Measurements from ENCODE around the gene STARD10.
A peak's percentile ranks its signal among the peaks of the same experiment; 100 is the strongest.

The STARD10 gene, protein sequence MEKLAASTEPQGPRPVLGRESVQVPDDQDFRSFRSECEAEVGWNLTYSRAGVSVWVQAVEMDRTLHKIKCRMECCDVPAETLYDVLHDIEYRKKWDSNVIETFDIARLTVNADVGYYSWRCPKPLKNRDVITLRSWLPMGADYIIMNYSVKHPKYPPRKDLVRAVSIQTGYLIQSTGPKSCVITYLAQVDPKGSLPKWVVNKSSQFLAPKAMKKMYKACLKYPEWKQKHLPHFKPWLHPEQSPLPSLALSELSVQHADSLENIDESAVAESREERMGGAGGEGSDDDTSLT

DNA sequence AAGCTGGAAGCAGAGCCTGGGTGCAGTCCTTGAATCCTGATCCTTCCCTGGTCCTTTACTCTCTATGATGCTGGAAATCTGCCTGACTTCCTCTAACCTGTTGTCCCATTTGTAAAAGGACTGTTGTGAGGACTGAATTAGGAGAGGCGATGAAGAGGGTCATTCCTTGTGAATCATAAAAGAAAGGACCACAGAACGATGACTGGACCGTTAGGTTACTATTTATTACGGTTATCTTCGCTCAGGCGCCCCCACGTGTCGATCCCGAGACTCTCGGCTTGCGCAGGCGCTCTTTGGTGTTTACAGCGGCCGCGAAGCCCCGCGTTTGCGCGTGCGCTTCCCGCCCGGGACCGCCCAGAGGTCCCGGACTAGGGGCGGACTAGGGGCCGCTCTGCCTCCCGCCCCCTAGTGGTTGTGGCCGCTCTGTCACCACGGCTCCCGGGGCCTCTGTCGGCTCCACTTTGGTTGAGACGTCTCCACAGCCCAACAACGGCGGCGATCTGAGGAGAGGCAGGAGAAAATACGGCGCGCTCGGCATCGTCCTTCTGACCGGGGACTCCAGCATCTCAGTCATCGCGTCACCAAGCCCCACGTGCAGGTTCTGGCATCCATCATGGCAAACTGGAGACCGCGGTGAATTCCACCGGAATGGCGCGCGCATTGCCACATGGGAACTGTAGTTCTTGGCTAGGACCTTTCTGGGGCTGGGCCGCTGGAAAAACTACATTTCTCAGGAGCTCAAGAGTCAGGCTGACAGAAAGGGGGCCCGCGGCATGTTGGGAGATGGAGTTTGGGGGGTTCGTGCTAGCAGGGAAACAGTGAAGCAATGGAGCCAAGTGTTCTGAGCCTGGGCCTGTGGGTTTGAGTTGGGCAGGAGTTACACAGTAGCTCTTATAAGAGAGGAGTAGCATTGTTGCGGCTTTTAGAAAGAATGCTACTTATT is at the start of gene STARD10:
Gene STARD10 (minus strand): TSS at position 623 of the 943 bp plus-strand sequence. CDS start 12,866 bp downstream, outside the sequence.
- H3K9ac ChIP-seq (ENCODE audit: low read length) = peak within 1 kb of the TSS; percentile 72
- no peak within 1 kb of the TSS; the same call in 1 of the 2 replicates for H3K27ac ChIP-seq (ENCODE audit: low read depth, low read length)
- H3K36me3 ChIP-seq (ENCODE audit: control insufficient read depth, insufficient read depth, low read length) = no peaks in the 10 kb centered on the region
- H3K9me3 ChIP-seq (ENCODE audit: control insufficient read depth, insufficient read depth, low read depth, low read length) = no peaks in the 10 kb centered on the region
- H3K4me1 ChIP-seq (ENCODE audit: control insufficient read depth, insufficient read depth, low read length) = peaks cover 19% of the 10 kb centered on the region
- peak within 1 kb of the TSS; percentile 88 for H3K4me3 ChIP-seq (ENCODE audit: low read depth, low read length)
- H3K27me3 ChIP-seq (ENCODE audit: control insufficient read depth, insufficient read depth, low read length) = no peaks in the 10 kb centered on the region

DNA sequence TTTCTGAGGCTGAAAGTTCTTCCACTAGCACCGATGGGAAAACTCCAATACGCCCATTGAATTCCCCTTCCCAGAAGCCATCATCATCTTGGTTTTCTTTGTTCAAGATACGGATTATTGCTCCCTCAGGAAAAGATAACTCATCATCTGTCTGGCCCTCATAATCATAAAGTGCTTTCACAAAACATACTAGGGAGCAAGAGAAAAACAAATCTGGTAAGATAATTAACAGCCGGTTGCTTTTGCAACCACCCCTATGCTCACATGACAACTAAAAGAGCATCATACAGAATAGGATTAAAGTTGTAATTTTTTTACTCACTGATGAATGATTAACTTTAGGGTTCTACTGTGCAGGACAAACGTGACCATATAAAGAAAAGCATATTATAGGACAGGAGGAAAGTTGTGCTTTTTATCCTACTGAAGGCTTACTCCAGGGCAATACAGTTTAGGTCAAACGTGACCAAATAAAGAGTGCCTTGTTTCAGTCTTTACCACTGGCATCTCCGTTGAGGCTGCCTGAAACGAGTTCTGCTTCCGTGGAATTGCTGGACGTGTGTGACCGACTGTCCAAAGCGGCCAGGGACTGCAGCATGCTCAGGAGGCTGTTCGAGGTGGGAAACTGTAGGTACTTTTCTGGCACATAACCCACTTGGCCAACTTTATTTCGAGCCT is 48.9 kb upstream of the STARD10 start:
- no peak overlapping the region for H3K27ac ChIP-seq (ENCODE audit: low read depth, low read length)
- no peak overlapping the region for H3K4me3 ChIP-seq (ENCODE audit: low read depth, low read length)
- no peaks in the 10 kb centered on the region for H3K36me3 ChIP-seq (ENCODE audit: control insufficient read depth, insufficient read depth, low read length)
- no peak overlapping the region for H3K9ac ChIP-seq (ENCODE audit: low read length)
- no peaks in the 10 kb centered on the region for H3K27me3 ChIP-seq (ENCODE audit: control insufficient read depth, insufficient read depth, low read length)
- no peaks in the 10 kb centered on the region for H3K9me3 ChIP-seq (ENCODE audit: control insufficient read depth, insufficient read depth, low read depth, low read length)
- H3K4me1 ChIP-seq (ENCODE audit: control insufficient read depth, insufficient read depth, low read length) = no peaks in the 10 kb centered on the region

DNA sequence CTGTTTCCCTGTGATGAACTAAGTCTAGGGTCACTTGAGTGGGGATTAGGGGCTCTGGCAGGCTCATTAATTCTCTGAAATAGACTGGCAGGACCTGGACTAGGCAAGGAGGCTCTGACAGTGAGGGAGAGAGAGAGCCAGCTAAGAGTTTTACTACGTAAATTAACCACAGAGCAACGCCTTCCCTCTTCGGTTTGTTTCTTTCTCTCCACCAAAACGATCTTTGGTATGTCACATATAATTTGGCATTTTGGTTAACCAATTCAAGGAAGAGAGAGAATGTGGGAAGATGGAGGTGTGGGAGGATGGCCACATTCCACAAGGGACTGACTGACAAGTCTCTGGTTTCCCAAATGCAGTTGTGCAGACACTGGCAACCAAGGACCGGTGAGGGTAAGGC is 48.3 kb upstream of the STARD10 start:
- Histone ChIP-seq H3K9ac (ENCODE audit: low read length) (no peak overlapping the region), H3K36me3 (ENCODE audit: control insufficient read depth, insufficient read depth, low read length) (no peaks in the 10 kb centered on the region), H3K9me3 (ENCODE audit: control insufficient read depth, insufficient read depth, low read depth, low read length) (no peaks in the 10 kb centered on the region), H3K27me3 (ENCODE audit: control insufficient read depth, insufficient read depth, low read length) (no peaks in the 10 kb centered on the region), H3K4me3 (ENCODE audit: low read depth, low read length) (no peak overlapping the region), H3K4me1 (ENCODE audit: control insufficient read depth, insufficient read depth, low read length) (no peaks in the 10 kb centered on the region), H3K27ac (ENCODE audit: low read depth, low read length) (no peak overlapping the region)

DNA sequence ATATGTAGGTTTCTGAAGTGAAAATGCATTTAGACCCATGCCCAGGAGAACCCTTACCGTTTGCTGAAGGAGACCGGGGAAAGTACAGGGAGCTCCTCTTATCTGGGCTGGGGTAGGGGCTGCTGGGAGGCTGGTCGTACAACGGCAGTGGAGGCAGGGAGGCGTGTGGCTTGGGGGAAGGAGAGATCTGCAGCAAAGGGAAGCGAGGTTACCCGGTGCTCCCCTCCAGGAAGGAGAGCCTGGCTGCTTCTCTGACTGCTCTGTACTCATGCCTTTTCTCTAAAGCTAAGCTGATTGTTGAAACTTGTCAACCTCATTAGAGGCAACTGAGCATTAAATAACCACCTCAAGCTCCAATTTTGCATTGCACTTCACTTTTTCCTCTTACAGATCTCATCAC is 47.5 kb upstream of the STARD10 start:
- no peak overlapping the region for H3K9ac ChIP-seq (ENCODE audit: low read length)
- H3K27ac ChIP-seq (ENCODE audit: low read depth, low read length) = no peak overlapping the region
- no peaks in the 10 kb centered on the region for H3K27me3 ChIP-seq (ENCODE audit: control insufficient read depth, insufficient read depth, low read length)
- no peaks in the 10 kb centered on the region for H3K4me1 ChIP-seq (ENCODE audit: control insufficient read depth, insufficient read depth, low read length)
- no peak overlapping the region for H3K4me3 ChIP-seq (ENCODE audit: low read depth, low read length)
- no peaks in the 10 kb centered on the region for H3K36me3 ChIP-seq (ENCODE audit: control insufficient read depth, insufficient read depth, low read length)
- H3K9me3 ChIP-seq (ENCODE audit: control insufficient read depth, insufficient read depth, low read depth, low read length) = no peaks in the 10 kb centered on the region

DNA sequence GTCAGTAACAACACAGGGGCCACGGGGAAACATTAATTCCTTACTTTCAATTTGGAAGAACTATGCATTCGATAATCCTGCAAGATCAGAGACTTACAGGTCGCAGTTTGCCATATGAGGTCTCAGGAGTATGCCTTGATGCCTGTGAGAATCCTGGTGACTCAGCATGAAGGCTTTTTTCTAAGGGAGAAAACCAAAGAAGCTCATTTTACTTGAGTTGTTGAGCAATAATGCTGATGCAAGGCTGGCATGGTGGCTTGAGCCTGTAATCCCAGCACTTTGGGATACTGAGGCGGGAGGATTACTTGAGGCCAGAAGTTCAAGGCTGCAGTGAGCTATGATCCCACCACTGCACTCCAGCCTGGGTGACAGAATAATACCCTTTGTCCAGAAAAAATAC is 46.9 kb upstream of the STARD10 start:
- Histone ChIP-seq H3K9ac (ENCODE audit: low read length) (no peak overlapping the region), H3K4me3 (ENCODE audit: low read depth, low read length) (no peak overlapping the region), H3K27ac (ENCODE audit: low read depth, low read length) (no peak overlapping the region), H3K9me3 (ENCODE audit: control insufficient read depth, insufficient read depth, low read depth, low read length) (no peaks in the 10 kb centered on the region), H3K27me3 (ENCODE audit: control insufficient read depth, insufficient read depth, low read length) (no peaks in the 10 kb centered on the region), H3K36me3 (ENCODE audit: control insufficient read depth, insufficient read depth, low read length) (no peaks in the 10 kb centered on the region), H3K4me1 (ENCODE audit: control insufficient read depth, insufficient read depth, low read length) (no peaks in the 10 kb centered on the region)

DNA sequence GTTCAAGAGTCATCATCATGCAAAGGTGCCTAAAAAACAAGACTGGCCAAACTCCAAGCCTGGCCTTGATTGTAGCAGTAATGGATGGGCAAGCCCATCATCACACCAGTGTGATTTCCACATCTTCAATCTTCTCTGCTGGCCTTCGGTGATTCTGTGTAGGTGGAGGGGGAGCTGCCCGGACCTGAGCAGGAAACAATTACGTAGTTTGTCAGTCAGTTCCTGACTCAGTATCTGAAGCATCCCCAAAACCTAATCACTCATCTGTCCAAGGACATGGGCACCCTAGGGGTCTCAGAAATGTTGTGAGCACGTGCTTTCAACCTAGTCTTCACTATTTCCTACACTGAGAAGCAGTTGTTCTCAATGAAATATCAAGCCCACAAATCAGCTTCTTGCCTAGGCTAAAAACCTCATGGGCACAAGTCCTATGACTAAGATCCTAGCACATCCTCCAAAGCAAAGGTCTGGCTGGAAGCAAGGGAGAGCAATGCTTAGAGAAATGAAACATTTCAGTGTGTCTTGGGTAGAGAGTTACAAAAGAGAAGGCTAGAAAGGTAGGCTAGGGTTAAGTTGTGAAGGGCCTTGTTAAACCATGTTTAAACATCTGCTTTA is 45.0 kb upstream of the STARD10 start:
- H3K9me3 ChIP-seq (ENCODE audit: control insufficient read depth, insufficient read depth, low read depth, low read length) = no peaks in the 10 kb centered on the region

DNA sequence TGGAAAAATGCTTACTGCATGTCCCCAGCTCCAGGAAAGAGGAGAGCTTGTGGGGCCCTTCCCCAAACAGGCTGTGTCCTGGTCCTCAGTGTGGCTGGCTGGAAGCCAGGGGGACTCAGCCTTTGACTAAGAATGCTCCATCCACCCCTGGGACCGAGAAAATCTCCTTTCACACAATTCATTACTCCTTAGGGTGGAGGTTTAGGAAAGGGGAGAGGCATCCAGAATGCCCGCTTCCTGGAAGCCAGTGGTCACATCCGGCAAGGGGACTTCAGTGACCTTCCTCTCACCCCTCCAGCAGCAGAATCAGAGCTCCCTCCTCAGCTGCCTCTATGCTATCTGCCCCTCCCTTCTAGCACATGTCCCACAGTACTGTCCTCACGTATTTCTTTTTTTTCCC is 42.3 kb upstream of the STARD10 start:
- H3K4me1 ChIP-seq (ENCODE audit: control insufficient read depth, insufficient read depth, low read length) = peaks cover 8% of the 10 kb centered on the region
- no peak overlapping the region for H3K4me3 ChIP-seq (ENCODE audit: low read depth, low read length)
- H3K27me3 ChIP-seq (ENCODE audit: control insufficient read depth, insufficient read depth, low read length) = no peaks in the 10 kb centered on the region
- no peak overlapping the region for H3K27ac ChIP-seq (ENCODE audit: low read depth, low read length)
- H3K36me3 ChIP-seq (ENCODE audit: control insufficient read depth, insufficient read depth, low read length) = no peaks in the 10 kb centered on the region
- no peaks in the 10 kb centered on the region for H3K9me3 ChIP-seq (ENCODE audit: control insufficient read depth, insufficient read depth, low read depth, low read length)
- no peak overlapping the region for H3K9ac ChIP-seq (ENCODE audit: low read length)

More for the DNA sequence above, 45.0 kb upstream of the STARD10 start:
- H3K27me3 ChIP-seq (ENCODE audit: control insufficient read depth, insufficient read depth, low read length) = no peaks in the 10 kb centered on the region
- no peaks in the 10 kb centered on the region for H3K36me3 ChIP-seq (ENCODE audit: control insufficient read depth, insufficient read depth, low read length)
- no peak overlapping the region for H3K9ac ChIP-seq (ENCODE audit: low read length)
- H3K4me3 ChIP-seq (ENCODE audit: low read depth, low read length) = no peak overlapping the region
- H3K4me1 ChIP-seq (ENCODE audit: control insufficient read depth, insufficient read depth, low read length) = no peaks in the 10 kb centered on the region
- no peak overlapping the region for H3K27ac ChIP-seq (ENCODE audit: low read depth, low read length)

DNA sequence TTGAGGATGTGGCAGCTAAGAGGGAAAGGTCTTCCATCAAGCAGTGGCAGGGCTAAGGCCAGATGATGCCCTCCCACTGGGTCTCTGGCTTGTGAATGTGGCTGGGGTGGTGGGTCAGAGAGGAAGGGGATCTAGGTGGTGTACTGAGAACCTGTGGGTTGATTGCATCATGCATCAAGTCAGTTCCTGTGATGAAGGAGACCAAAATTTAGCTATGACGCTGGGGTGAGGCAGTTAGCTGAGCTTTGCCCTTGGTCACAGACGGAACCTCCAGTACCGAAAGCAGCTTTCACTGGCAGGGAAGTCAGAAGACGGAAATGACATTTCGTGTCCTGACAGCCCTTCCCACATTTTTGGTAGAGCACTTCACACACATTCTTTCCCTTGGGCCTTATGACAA is 41.1 kb upstream of the STARD10 start:
- H3K27ac ChIP-seq (ENCODE audit: low read depth, low read length) = no peak overlapping the region
- no peaks in the 10 kb centered on the region for H3K27me3 ChIP-seq (ENCODE audit: control insufficient read depth, insufficient read depth, low read length)
- H3K9ac ChIP-seq (ENCODE audit: low read length) = no peak overlapping the region
- H3K4me3 ChIP-seq (ENCODE audit: low read depth, low read length) = no peak overlapping the region
- H3K36me3 ChIP-seq (ENCODE audit: control insufficient read depth, insufficient read depth, low read length) = no peaks in the 10 kb centered on the region
- H3K9me3 ChIP-seq (ENCODE audit: control insufficient read depth, insufficient read depth, low read depth, low read length) = no peaks in the 10 kb centered on the region
- peaks cover 8% of the 10 kb centered on the region for H3K4me1 ChIP-seq (ENCODE audit: control insufficient read depth, insufficient read depth, low read length)

DNA sequence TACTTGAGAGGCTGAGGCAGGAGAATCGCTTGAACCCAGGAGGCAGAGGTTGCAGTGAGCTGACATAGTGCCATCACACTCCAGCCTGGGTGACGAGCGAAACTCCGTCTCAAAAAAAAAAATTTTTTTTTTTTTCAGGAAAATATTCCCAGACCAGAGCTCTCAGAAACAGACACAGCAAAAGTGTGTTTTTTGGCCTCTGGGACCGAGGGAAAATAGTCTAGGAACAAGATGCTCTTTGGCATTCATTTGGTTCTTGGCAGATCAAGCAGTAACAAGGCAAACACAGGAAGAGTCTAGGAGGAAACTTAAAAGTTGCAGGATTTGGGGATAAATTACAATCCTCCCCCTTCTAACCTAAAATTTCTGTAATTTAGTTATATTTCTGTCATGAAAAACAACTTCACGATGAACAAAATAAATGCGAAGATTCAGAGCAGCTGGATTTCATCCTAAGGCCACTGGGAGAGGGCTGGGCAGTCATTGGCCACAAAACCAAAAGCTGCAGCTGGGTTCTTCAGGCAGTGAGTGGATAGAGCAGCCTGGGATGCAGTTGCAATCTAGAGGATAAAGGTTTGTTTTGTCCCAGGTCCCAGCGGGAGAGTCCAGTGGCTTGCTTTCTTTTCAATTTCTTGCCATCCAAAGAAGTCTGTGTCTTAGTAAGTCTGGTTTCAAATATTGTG is 40.1 kb upstream of the STARD10 start:
- no peak overlapping the region for H3K27ac ChIP-seq (ENCODE audit: low read depth, low read length)
- H3K4me3 ChIP-seq (ENCODE audit: low read depth, low read length) = no peak overlapping the region
- H3K4me1 ChIP-seq (ENCODE audit: control insufficient read depth, insufficient read depth, low read length) = peaks cover 8% of the 10 kb centered on the region
- H3K9me3 ChIP-seq (ENCODE audit: control insufficient read depth, insufficient read depth, low read depth, low read length) = no peaks in the 10 kb centered on the region
- H3K9ac ChIP-seq (ENCODE audit: low read length) = no peak overlapping the region
- no peaks in the 10 kb centered on the region for H3K27me3 ChIP-seq (ENCODE audit: control insufficient read depth, insufficient read depth, low read length)
- no peaks in the 10 kb centered on the region for H3K36me3 ChIP-seq (ENCODE audit: control insufficient read depth, insufficient read depth, low read length)

DNA sequence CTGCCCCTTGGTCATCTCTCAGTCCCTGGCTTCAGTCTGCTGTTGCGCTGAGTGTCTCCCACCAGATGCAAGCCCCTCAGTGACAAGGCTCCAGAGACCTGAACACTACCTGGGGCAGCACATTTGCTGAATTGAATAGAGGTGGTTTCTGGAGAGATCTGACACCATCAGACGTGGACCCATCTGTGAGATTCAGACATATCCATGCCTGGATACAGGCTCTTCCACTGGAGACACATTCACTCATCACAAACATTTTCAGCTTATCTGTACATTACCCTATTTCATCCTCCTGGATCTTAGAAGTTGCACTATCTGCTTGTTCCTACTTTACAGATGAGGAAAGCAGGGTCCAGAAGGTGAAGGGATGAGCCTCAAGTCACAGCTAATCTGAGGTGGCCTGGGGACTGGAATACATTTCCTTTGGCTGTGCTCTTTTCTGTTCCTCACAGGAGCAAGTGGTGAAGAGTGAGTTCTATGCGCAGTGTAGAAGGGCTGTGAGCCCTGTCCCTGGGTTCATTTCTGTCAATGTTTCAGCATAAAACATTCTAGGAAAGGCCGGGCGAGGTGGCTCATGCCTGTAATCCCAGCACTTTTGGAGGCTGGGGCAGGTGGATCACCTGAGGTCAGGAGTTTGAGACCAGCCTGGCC is 39.4 kb upstream of the STARD10 start:
- no peak overlapping the region for H3K27ac ChIP-seq (ENCODE audit: low read depth, low read length)
- H3K36me3 ChIP-seq (ENCODE audit: control insufficient read depth, insufficient read depth, low read length) = no peaks in the 10 kb centered on the region
- peaks cover 8% of the 10 kb centered on the region for H3K4me1 ChIP-seq (ENCODE audit: control insufficient read depth, insufficient read depth, low read length)

More for the DNA sequence above, 39.4 kb upstream of the STARD10 start:
- H3K9me3 ChIP-seq (ENCODE audit: control insufficient read depth, insufficient read depth, low read depth, low read length) = no peaks in the 10 kb centered on the region
- no peaks in the 10 kb centered on the region for H3K27me3 ChIP-seq (ENCODE audit: control insufficient read depth, insufficient read depth, low read length)
- no peak overlapping the region for H3K9ac ChIP-seq (ENCODE audit: low read length)
- no peak overlapping the region for H3K4me3 ChIP-seq (ENCODE audit: low read depth, low read length)

All from HUES6 (cell line).